Testis (tissue), 3 donors: ENCODE measurements around the gene OLIG3. TPM values are rescaled to one million over a fixed set of nuclear protein-coding genes. Genes with fewer than 3 reads are reported as not detected.

ENCODE experiments used
- DNase-seq: peaks from one replicate; pipeline ENCODE4 v3.0.0-alpha.2; 2019
- H3K27ac ChIP-seq, 2 donors: fragments of 200-600 bp; sonication (generic); one replicate each; pipeline ENCODE4 v1.5.1; 2019
- H3K27me3 ChIP-seq: fragments of 200-600 bp; sonication (generic); one replicate; pipeline ENCODE4 v1.5.1; 2019
- H3K36me3 ChIP-seq: fragments of 200-600 bp; sonication (generic); one replicate; pipeline ENCODE4 v1.5.1; 2017; ENCODE audit warnings: low read depth; ENCODE audit errors: missing control alignments
- H3K4me1 ChIP-seq: fragments of 200-600 bp; sonication (generic); one replicate; pipeline ENCODE4 v1.5.1; 2019
- H3K4me3 ChIP-seq, 2 donors: fragments of 200-600 bp; sonication (generic); one replicate each; pipeline ENCODE4 v1.5.1; 2017 to 2019
- H3K9me3 ChIP-seq: fragments of 200-600 bp; sonication (generic); one replicate; pipeline ENCODE4 v1.5.1; 2017
- CTCF ChIP-seq, 3 experiments: fragments of 450-650 bp in 2 of 3; fragments of 200-600 bp in 1 of 3; sonication (generic) in 1 of 3; IDR thresholded peaks; one replicate each; pipeline ENCODE4 v1.5.1; 2016 to 2019; ENCODE audit warnings: antibody characterized with exemption in 3 of 3, mild to moderate bottlenecking in 2 of 3, moderate library complexity in 1 of 3
- POLR2A ChIP-seq: fragments of 450-650 bp; IDR thresholded peaks from one replicate; pipeline ENCODE4 v1.6.1; 2017; ENCODE audit warnings: antibody characterized with exemption, mild to moderate bottlenecking, moderate library complexity
- WGBS, 2 donors: methylation state at CpG; one replicate each; pipeline ENCODE4 v1.1.5; 2018; 5-methylcytosine and 5-hydroxymethylcytosine counted together
- intact Hi-C: fragments of 100-400 bp; cut with DNase I; formaldehyde crosslinking; loops from one replicate; pipeline ENCODE4 v1.15.1; 2023; ENCODE audit warnings: low total_unique reads
- polyA plus RNA-seq: library from polyadenylated mRNA; stranded (reverse); fragments of 350-450 nt; fragmentation: Illumina TruSeq; extraction: RNeasy Lipid Tissue Mini Kit (QIAGEN cat#74804); gene quantifications from one replicate; pipeline ENCODE4 v1.2.3, GENCODE V29; 2014; ENCODE audit warnings: low read depth, low replicate concordance; ENCODE audit not compliant: insufficient read depth
- total RNA-seq, 2 donors: library from RNA; depleted of rRNA; stranded (reverse); fragments of >200 nt; gene quantifications; one replicate each; pipeline ENCODE4 v1.2.3, GENCODE V29; 2016

The OLIG3 gene
- total and polyA plus RNA-seq, 3 donors from 2014 or later: not detected

- 88 to 90% methylated on average over 6 of the region's 6 CpGs for WGBS, 2 donors
- DNase-seq: no peak
- Histone ChIP-seq H3K4me1 (no peaks in the 10 kb centered on the region), H3K9me3 (no peaks in the 10 kb centered on the region), H3K27me3 (no peaks in the 10 kb centered on the region), H3K4me3 (no peak overlapping the region), H3K36me3 (no peaks in the 10 kb centered on the region), H3K27ac (no peak overlapping the region)
- intact Hi-C loops: no loop called here
- TF ChIP-seq CTCF (IDR thresholded peaks at IDR 0.05) (no peak), POLR2A (no peak)
Measured at GRCh38 chr6:137536104-137536773, 42.0 kb upstream of the OLIG3 start.

- no peaks in the 10 kb centered on the region for H3K36me3 ChIP-seq
- 73 to 81% methylated on average over 7 of the region's 7 CpGs for WGBS, 2 donors
- intact Hi-C loops: no loop called here
- H3K27me3 ChIP-seq: no peaks in the 10 kb centered on the region
- TF ChIP-seq CTCF (IDR thresholded peaks at IDR 0.05): no peak
- no peak for TF ChIP-seq POLR2A
- H3K27ac ChIP-seq: no peak overlapping the region
- H3K4me1 ChIP-seq: no peaks in the 10 kb centered on the region
- no peak for DNase-seq
- no peaks in the 10 kb centered on the region for H3K9me3 ChIP-seq
- no peak overlapping the region for H3K4me3 ChIP-seq
Measured at GRCh38 chr6:137531376-137532092, 37.3 kb upstream of the OLIG3 start.

- DNase-seq: no peak
- H3K4me1 ChIP-seq: no peaks in the 10 kb centered on the region
- no peaks in the 10 kb centered on the region for H3K9me3 ChIP-seq
- intact Hi-C loops: no loop called here
- H3K36me3 ChIP-seq: no peaks in the 10 kb centered on the region
- 72 to 88% methylated on average over 1 of the region's 1 CpG for WGBS, 2 donors
- H3K4me3 ChIP-seq: no peak overlapping the region
- TF ChIP-seq CTCF (IDR thresholded peaks at IDR 0.05) (no peak), POLR2A (no peak)
- H3K27ac ChIP-seq: no peak overlapping the region
- no peaks in the 10 kb centered on the region for H3K27me3 ChIP-seq
Measured at GRCh38 chr6:137530404-137530803, 36.2 kb upstream of the OLIG3 start.

- Histone ChIP-seq H3K27ac (no peak overlapping the region), H3K36me3 (no peaks in the 10 kb centered on the region), H3K4me3 (no peak overlapping the region), H3K4me1 (no peaks in the 10 kb centered on the region), H3K9me3 (no peaks in the 10 kb centered on the region), H3K27me3 (no peaks in the 10 kb centered on the region)
- 65 to 71% methylated on average over 7 of the region's 7 CpGs for WGBS, 2 donors
- no peak for DNase-seq
- TF ChIP-seq CTCF (IDR thresholded peaks at IDR 0.05): no peak
- TF ChIP-seq POLR2A: no peak
- intact Hi-C loops: no loop called here
Measured at GRCh38 chr6:137522831-137523230, 28.6 kb upstream of the OLIG3 start.
